Bronchial epithelial cell (primary cell): ENCODE data around the gene FER. TPM values are rescaled to one million over a fixed set of nuclear protein-coding genes. Genes with fewer than 3 reads are reported as not detected.

Experiments
- DNase-seq: peaks from one replicate; pipeline ENCODE4 v3.0.0-alpha.2; 2010; ENCODE audit warnings: low read depth
- FAIRE-seq: peaks from 2 replicates; lab custom pipeline; 2011; peaks lifted over from hg19 to GRCh38; lab: Jason Lieb, UNC
- H3K27me3 ChIP-seq: 2 replicates; pipeline ENCODE4 v1.5.1; 2011; ENCODE audit warnings: low read length; ENCODE audit not compliant: control insufficient read depth, insufficient read depth
- H3K36me3 ChIP-seq: 2 replicates; pipeline ENCODE4 v1.5.1; 2011; ENCODE audit warnings: low read length; ENCODE audit not compliant: control insufficient read depth, insufficient read depth
- H3K4me3 ChIP-seq: 2 replicates; pipeline ENCODE4 v1.5.1; 2011; ENCODE audit warnings: mild to moderate bottlenecking, low read depth, low read length, control low read depth
- total RNA-seq: library from RNA; depleted of rRNA; stranded (reverse); fragments of >200 nt; gene quantifications from 2 replicates; pipeline ENCODE4 v1.2.1, GENCODE V29; 2014
- TF ChIP-seq, protein P1 (sequence below): IDR thresholded peaks from 2 replicates; pipeline ENCODE4 v1.5.1; 2011; ENCODE audit warnings: mild to moderate bottlenecking, moderate library complexity, low read length, control low read depth, inconsistent platforms; ENCODE audit not compliant: insufficient read depth, severe bottlenecking

FER gene
- total RNA-seq, 1 donor from 2014 or later = 23.7 TPM

DNA sequence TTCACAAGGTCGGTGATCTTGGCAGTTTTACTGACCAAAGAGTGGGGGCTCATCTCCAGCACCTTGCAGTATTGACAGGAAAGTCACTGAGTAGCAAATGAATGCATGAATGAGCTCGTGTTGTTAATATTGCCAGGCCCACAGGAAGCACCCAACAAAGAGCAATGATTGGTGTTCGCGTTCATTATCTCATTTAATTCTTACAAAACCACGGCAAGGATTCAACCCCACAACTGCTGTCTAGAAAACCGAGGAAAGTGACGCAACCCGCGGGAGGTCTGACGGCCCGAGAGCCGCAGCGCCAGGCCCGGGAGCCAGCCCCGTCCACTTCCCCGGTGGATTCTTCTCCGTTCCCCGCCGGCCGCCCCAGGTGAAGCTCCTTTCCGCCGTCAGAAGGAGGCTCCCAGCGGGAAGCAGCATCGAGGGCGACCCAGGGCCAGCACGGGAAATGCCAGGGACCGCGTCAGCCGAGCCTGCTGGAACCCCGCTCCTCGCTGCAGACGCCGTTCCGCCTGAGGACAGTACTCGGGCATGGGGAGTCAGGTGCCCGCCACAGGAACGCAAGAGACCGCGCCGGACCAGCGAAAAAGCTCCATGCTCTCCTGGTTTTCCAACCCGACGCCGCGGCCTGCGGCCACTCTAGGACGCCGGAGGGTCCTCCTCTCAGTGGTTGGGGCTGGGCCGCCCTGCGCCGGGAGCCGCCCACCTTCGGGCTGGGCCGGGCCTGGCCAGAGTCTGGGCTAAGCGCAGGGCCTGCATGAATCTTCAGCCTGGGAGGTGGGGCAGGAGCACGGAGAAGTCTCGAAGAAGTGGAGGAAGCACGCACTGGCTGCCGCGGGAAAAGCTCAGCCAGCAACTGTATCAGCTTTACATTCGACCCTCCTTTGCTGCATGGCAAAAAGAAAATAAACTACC is 19.8 kb upstream of the FER start:
- Histone ChIP-seq H3K36me3 (no peaks in the 10 kb centered on the region), H3K27me3 (no peaks in the 10 kb centered on the region), H3K4me3 (peak overlapping the region; percentile 93)
- DNase-seq (peak; percentile 77), FAIRE-seq (no peak)
- TF ChIP-seq, protein P1, sequence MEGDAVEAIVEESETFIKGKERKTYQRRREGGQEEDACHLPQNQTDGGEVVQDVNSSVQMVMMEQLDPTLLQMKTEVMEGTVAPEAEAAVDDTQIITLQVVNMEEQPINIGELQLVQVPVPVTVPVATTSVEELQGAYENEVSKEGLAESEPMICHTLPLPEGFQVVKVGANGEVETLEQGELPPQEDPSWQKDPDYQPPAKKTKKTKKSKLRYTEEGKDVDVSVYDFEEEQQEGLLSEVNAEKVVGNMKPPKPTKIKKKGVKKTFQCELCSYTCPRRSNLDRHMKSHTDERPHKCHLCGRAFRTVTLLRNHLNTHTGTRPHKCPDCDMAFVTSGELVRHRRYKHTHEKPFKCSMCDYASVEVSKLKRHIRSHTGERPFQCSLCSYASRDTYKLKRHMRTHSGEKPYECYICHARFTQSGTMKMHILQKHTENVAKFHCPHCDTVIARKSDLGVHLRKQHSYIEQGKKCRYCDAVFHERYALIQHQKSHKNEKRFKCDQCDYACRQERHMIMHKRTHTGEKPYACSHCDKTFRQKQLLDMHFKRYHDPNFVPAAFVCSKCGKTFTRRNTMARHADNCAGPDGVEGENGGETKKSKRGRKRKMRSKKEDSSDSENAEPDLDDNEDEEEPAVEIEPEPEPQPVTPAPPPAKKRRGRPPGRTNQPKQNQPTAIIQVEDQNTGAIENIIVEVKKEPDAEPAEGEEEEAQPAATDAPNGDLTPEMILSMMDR = no peak

DNA sequence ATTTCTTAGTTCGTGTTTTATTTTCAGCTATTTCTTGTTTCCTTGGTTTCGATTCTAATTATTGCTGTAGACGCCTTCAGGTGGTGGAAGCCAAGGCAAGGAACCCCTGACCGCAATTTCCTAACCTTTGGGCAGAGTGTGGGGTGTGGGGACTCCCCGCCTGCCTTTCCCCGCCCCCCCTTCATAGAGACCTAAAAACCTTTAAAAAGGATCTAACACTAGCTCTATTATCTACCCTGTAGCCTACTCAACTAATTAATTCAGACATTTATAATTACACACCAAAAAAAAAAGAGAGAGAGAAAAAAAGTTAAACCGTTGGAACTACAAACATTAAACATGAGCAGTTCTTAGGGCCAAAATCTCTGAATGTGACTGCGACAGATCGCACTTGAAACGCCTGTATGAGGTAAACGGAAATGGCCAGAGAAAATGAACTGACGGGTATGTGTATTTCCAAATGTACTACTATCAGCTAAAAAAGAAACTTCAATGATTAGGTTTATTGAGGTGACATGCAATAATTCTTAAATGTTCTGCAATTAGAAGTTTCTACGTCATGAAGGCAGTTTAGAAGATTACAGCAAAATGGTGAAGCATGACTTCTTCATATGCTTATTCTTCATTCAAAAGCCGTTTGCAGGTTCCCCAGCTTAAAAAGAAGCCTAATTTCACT is 19.0 kb upstream of the FER start:
- TF ChIP-seq, protein P1 = no peak
- no peak for FAIRE-seq
- peak; percentile 8 for DNase-seq
- H3K36me3 ChIP-seq = no peaks in the 10 kb centered on the region
- H3K4me3 ChIP-seq = peak overlapping the region; percentile 93
- no peaks in the 10 kb centered on the region for H3K27me3 ChIP-seq

DNA sequence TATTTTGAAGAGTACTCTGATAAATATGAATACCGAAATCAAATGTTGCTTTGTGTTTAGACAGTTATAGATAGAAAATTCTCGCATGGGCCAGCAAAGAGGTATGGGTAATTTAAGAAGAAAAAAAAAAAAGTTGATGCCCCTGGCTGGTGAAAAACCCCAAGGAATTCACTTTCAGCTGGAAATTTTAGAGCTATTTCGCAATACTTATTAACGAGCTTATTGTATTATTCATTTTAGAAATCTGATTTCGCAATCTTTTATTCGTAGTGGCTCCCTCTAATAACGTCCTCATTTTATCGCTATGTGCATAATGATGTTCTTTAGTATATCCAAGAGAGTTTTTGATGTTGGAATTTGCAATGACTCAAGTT is 18.5 kb upstream of the FER start:
- FAIRE-seq (no peak), DNase-seq (peak; percentile 28)
- Histone ChIP-seq H3K36me3 (no peaks in the 10 kb centered on the region), H3K27me3 (no peaks in the 10 kb centered on the region), H3K4me3 (no peak overlapping the region)
- TF ChIP-seq, protein P1 = no peak

DNA sequence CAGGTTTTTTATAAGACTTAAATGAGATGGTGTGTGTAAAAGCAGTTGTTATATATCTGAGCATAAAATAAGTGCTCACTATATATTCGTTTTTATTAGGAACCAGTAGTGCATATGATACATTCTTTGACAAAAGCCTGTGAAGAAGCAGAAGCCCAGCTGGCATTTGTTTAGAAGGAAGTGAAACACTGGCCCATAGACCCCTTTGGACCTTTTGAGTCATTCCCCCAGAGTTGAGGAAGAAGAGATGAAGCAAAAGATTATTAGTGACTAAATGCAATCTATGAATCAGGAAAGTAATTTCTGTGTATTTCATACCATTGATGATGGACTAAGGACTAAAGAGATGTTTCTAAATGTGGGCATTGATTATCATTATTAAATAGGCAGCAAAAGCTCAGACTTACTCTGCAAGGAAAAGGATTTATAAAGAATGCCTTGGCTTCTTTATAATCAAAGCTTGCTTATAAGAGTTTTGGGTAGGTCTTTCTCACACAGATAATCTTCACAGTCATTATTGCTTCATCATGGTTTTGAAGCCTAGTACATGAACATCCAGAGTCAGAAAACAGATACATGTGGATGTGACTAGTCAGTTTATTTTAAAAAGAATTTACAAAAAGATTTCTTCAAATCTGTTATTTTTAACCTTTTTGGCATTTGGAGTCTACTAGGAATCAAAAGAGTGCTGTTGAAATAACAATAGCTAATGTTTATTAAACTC is 16.9 kb upstream of the FER start:
- no peak for FAIRE-seq

DNA sequence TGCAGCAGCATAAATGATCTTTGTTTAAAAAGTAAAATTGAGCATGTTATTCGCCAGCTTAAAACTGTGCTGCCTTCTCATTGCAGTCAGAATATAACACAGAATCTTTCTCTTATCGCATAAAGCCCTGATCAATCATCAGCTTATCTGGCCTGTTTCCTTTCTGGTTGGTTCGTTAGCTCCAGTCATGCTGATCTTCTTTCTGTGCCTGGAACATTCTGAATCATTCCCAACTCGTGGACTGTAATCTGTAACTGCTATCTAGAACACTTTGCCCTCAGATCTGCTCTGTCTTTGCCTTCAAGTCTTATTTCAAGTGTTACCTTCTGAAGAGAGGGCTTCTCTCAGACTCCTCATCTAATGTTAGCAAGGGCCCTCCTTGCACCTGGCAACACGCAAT is 11.9 kb upstream of the FER start:
- Histone ChIP-seq H3K27me3 (no peaks in the 10 kb centered on the region), H3K36me3 (no peaks in the 10 kb centered on the region), H3K4me3 (no peak overlapping the region)
- FAIRE-seq = peak; percentile 23
- TF ChIP-seq, protein P1 = no peak
- no peak for DNase-seq

More for the DNA sequence above, 16.9 kb upstream of the FER start:
- TF ChIP-seq, protein P1 = no peak
- Histone ChIP-seq H3K4me3 (no peak overlapping the region), H3K27me3 (no peaks in the 10 kb centered on the region), H3K36me3 (no peaks in the 10 kb centered on the region)
- no peak for DNase-seq
